ENCODE measurements around the gene UGT1A8. TPM values are rescaled to one million over a fixed set of nuclear protein-coding genes. Genes with fewer than 3 reads are reported as not detected.
"Not testable (repeated sequence)": the region's sequence is repeated elsewhere in the genome, so short reads cannot be mapped to it uniquely, and the experiment has no call there.

The UGT1A8 gene
- not detected for polyA plus RNA-seq (2012; ENCODE audit: insufficient read length, low read depth)

DNA sequence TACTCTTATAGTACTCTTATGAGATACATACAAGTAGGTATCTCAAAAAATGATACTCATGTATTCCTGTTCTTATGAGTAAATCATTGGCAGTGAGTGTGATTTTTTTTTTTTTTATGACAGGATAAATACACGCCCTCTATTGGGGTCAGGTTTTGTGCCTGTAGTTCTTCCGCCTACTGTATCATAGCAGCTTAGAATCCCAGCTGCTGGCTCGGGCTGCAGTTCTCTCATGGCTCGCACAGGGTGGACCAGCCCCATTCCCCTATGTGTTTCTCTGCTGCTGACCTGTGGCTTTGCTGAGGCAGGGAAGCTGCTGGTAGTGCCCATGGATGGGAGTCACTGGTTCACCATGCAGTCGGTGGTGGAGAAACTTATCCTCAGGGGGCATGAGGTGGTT, at the start of gene UGT1A8:
TSS of gene UGT1A8 (plus strand) at position 158 of the 400 bp plus-strand sequence. CDS start at position 233, 75 bp downstream.
- not testable (repeated sequence) for TF ChIP-seq POLR2AphosphoS5 (IDR thresholded peaks at IDR 0.05; ENCODE audit: low read depth, low read length); TAF1 (IDR thresholded peaks at IDR 0.05; ENCODE audit: borderline replicate concordance, insufficient read depth, low read length); FOXP2 (optimal IDR thresholded peaks at IDR 0.05; ENCODE audit: borderline replicate concordance, extremely low read depth, extremely low read length, insufficient read depth)

DNA sequence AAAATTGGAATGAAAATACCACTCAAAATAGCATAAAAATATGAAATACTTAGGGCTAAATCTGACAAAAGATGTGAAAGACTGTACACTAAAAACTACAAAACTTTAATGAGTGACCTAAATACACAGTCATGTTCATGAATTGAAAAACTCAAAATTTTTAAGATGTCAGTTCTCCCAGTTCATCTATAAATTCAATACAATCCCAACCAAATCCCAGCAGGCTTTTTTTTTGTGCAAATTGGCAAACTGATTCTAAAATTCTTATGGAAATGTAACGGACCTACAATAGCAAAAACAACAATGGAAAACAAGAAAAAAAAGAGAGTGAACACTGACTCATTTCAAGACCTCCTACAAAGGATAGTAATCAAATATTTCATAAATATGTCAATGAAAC, 46.4 kb upstream of the UGT1A8 start:
- TF ChIP-seq FOXP2 (optimal IDR thresholded peaks at IDR 0.05; ENCODE audit: borderline replicate concordance, extremely low read depth, extremely low read length, insufficient read depth) = no peak
- TF ChIP-seq SIN3A (IDR thresholded peaks at IDR 0.05; ENCODE audit: borderline replicate concordance, insufficient read depth, low read length) = no peak
- no peak for TF ChIP-seq REST (IDR thresholded peaks at IDR 0.05; ENCODE audit: insufficient read depth in 1 of 2, low read depth in 2 of 2, low read length in 2 of 2)

- no peak for TF ChIP-seq SIN3A (IDR thresholded peaks at IDR 0.05; ENCODE audit: borderline replicate concordance, insufficient read depth, low read length)
- no peak for TF ChIP-seq FOXP2 (optimal IDR thresholded peaks at IDR 0.05; ENCODE audit: borderline replicate concordance, extremely low read depth, extremely low read length, insufficient read depth)
These were observed 46.0 kb upstream of the UGT1A8 start for GRCh38 chr2:233571462-233571861.

- TF ChIP-seq TAF1 (IDR thresholded peaks at IDR 0.05; ENCODE audit: borderline replicate concordance, insufficient read depth, low read length) (no peak), SIN3A (IDR thresholded peaks at IDR 0.05; ENCODE audit: borderline replicate concordance, insufficient read depth, low read length) (no peak), FOXP2 (optimal IDR thresholded peaks at IDR 0.05; ENCODE audit: borderline replicate concordance, extremely low read depth, extremely low read length, insufficient read depth) (no peak), REST (IDR thresholded peaks at IDR 0.05; ENCODE audit: insufficient read depth in 1 of 2, low read depth in 2 of 2, low read length in 2 of 2) (no peak), POLR2AphosphoS5 (IDR thresholded peaks at IDR 0.05; ENCODE audit: low read depth, low read length) (no peak)
These were observed 45.0 kb upstream of the UGT1A8 start for GRCh38 chr2:233572468-233572867.

- no peak for TF ChIP-seq REST (IDR thresholded peaks at IDR 0.05; ENCODE audit: insufficient read depth in 1 of 2, low read depth in 2 of 2, low read length in 2 of 2)
- no peak for TF ChIP-seq POLR2AphosphoS5 (IDR thresholded peaks at IDR 0.05; ENCODE audit: low read depth, low read length)
- TF ChIP-seq FOXP2 (optimal IDR thresholded peaks at IDR 0.05; ENCODE audit: borderline replicate concordance, extremely low read depth, extremely low read length, insufficient read depth) = no peak
- no peak for TF ChIP-seq SIN3A (IDR thresholded peaks at IDR 0.05; ENCODE audit: borderline replicate concordance, insufficient read depth, low read length)
- TF ChIP-seq TAF1 (IDR thresholded peaks at IDR 0.05; ENCODE audit: borderline replicate concordance, insufficient read depth, low read length) = no peak
These were observed 33.2 kb upstream of the UGT1A8 start for GRCh38 chr2:233584210-233584609.

GRCh38 chr2:233588400-233588799, 29.0 kb upstream of the UGT1A8 start:
- no peak for TF ChIP-seq SIN3A (IDR thresholded peaks at IDR 0.05; ENCODE audit: borderline replicate concordance, insufficient read depth, low read length)
- TF ChIP-seq TAF1 (IDR thresholded peaks at IDR 0.05; ENCODE audit: borderline replicate concordance, insufficient read depth, low read length) = no peak
- no peak for TF ChIP-seq REST (IDR thresholded peaks at IDR 0.05; ENCODE audit: insufficient read depth in 1 of 2, low read depth in 2 of 2, low read length in 2 of 2)
- no peak for TF ChIP-seq POLR2AphosphoS5 (IDR thresholded peaks at IDR 0.05; ENCODE audit: low read depth, low read length)
- TF ChIP-seq FOXP2 (optimal IDR thresholded peaks at IDR 0.05; ENCODE audit: borderline replicate concordance, extremely low read depth, extremely low read length, insufficient read depth) = no peak
